GM18861 (cell line): ENCODE results near the gene KPNB1.

Source experiments
- ATAC-seq: cut with Tn5 transposase; IDR thresholded peaks from one replicate; pipeline ENCODE4 v1.9.1; 2021; ENCODE audit not compliant: unreplicated experiment

KPNB1 gene

DNA sequence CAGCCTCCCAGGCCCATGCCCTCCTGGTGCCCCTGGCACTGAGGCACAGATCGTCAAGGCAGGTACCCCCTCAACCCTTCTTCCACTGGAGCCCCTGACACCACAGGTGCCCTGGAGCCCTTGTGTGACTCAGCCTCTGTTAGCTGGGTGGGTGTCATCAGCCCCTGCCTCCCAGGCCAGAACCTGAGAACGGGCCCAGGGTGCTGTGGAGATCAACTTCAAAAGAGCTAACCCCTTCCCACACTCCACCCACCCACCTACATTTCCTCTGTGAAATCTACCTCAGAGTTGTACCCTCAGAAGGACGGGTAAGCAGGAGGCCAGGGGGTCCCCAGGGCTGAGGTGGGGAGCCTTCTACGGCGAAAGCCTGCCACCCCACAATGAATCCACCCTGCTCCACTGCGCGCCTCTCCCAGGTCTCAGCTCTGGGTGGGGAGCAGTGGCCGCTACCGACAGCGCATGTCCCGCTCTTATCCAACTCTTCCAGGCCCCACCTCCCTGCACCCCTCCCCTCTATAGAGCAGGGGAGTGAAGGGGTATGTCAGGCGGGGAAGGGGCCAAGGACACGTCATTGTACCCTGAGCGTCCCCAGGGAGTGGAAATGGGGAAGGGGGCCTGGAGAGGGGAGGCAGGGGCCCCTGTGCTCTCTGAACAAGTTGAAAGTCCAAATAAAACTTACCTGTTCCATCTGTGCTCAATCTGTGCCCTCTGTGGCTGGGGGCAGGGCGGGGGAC is 61.8 kb downstream of the KPNB1 start:
- no peak for ATAC-seq

DNA sequence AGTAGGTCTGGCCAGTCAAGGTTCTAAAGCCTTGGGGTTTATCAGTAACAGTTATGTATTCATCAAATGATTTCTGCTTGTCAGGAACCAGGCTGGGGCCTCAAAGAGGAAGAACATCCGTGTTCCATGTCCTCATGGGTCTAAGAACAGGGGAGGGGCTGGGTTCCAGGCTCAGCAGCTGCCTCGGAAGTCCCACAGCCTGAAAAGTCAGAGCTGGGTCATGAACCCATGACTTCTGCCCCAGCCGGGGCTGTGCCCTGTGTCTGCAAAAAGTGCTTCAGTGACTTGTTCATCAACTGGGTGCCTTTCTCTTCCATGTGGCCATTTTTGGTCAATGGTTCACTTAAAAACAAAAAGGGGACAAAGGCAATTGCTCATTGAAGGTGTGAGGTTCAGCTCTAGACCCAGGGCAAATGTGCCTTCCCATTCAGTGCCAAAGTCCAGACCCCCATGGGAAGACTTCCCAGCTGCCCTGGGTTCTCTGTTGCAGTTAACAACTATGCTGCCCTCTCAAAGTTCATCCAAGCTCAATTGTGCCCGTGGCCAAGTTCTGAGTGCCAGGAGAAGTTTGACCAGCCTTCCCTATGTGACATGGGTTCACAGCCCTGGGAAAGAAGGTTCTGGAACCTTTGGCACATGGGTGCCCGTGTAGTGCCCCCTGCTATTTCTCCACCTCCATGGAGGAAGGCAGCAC is 62.8 kb downstream of the KPNB1 start:
- ATAC-seq: no peak

- ATAC-seq: no peak
These were observed 64.4 kb downstream of the KPNB1 start for GRCh38 chr17:47713980-47714700.

DNA sequence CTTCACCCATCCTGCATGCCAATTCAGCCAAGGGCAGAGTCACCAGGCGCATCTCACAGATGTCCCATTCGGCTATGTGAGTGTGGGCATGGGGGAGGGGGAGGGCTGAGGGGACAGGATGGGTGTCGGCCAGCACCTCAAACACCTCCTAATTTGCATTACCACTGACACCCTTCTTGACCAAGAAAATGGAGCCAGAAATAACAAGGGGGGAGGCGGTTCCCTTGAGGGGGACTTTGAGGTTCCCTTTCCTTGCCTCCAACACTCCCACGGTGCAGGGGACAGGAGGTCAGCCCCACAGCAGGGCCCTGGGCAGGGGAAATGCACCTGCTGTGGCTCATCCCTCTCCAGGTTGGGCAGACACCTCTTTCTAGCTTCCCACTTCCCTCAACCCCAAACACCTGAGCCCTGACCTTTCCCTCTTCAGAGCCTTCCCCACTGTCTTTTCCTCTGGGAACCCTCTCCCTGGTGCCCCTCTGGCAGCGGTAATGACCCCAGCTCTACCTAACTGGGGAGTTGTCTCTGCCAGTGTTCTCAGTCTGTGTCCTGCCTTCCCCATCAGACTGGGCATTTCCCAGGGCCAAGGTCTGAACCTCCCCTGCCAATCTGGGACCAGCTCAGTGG is 65.2 kb downstream of the KPNB1 start:
- no peak for ATAC-seq

DNA sequence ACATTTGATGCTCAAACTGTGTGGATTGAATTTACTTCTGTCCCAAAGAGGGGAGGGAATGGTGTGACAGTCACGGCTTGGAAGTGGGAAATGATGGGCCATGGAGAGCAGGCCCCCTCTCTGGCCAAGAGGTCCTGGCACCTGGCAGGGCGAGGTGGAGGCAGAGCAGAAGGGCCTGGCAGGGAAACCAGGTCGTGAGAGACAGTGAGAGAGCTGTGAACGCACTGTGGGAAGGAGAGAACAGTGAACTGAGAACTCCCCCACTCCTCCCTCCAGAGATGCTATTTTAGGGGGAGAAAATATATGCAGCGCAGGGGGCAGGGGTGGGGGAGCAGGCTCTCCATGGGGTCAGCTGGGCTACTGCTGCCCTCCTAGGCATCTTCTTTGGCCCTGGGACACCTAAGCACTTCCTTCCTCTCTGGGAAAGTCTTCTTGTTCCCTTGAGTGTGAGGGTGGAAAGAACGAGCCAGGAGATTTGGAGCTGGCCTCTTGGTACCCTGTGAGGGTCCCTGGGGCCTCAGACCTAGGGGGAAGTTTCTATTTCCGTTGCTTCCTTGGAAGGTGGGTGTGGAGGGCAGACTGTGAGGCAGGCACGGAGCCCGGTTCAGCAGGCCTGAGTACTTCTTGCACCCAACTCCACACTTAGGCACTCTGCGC is 66.1 kb downstream of the KPNB1 start:
- ATAC-seq: no peak

- no peak for ATAC-seq
These were observed 66.7 kb downstream of the KPNB1 start for GRCh38 chr17:47716375-47716774.

- ATAC-seq: no peak
These were observed 67.6 kb downstream of the KPNB1 start for GRCh38 chr17:47717261-47717697.

- ATAC-seq: no peak
These were observed 68.4 kb downstream of the KPNB1 start for GRCh38 chr17:47717979-47718621.

- ATAC-seq: no peak
These were observed 69.1 kb downstream of the KPNB1 start for GRCh38 chr17:47718634-47719405.

- ATAC-seq: no peak
These were observed 69.9 kb downstream of the KPNB1 start for GRCh38 chr17:47719411-47720152.

GRCh38 chr17:47720196-47720595 is 70.5 kb downstream of the KPNB1 start:
- no peak for ATAC-seq

GRCh38 chr17:47720754-47721533 is 71.2 kb downstream of the KPNB1 start:
- no peak for ATAC-seq

GRCh38 chr17:47721725-47722124 is 72.0 kb downstream of the KPNB1 start:
- no peak for ATAC-seq

GRCh38 chr17:47724705-47725104 is 75.0 kb downstream of the KPNB1 start:
- ATAC-seq: no peak

- ATAC-seq: no peak
These were observed 75.9 kb downstream of the KPNB1 start for GRCh38 chr17:47725446-47726111.

DNA sequence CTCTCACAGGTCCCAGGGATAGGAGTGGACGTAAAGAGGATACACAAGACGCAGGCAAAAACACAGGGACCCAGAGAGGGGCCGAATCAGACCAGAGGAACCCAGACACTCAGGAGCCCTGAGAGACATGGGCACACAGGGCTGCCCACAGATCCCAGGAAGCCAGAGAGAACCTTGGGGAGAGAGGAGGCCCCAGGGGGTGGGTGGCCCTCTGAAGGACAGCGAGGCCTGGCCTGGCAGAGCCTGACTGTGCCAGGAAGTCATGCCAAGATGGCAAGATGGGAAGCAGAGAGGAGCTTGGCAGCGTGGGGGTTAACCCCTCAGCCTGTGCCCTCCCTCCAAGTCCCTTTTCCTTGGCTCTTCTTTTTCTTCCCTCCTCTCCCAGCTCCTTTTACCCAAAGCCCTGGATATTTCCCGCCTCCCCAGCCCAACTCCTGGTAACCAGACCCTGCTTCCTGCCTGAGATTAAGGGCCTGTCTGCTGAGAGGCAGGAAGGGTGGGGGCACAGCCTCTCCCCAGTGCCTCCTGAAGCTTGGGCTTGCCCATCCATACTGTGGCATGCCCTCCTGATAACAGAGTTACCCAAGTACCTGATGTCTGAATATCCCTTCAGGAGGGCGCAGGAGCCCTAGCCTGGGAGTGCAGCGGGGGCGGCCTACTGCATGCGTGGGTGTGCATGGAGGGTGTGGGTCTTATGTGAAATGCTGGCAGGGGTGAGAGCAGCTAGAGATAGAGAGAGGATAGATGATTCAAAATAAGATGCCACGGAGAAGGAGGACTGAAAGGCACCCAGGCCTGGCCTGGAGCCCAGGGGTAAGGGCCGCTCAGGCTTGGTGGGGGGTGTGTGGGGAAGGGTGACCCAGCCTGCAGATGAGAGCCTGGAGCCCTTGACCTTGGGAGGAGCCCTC is 77.3 kb downstream of the KPNB1 start:
- ATAC-seq: no peak

- no peak for ATAC-seq
These were observed 78.0 kb downstream of the KPNB1 start for GRCh38 chr17:47727704-47728036.
